ENCODE results near the gene EEIG1. TPM values are rescaled to one million over a fixed set of nuclear protein-coding genes. Genes with fewer than 3 reads are reported as not detected.
A peak's percentile ranks its signal among the peaks of the same experiment; 100 is the strongest.

Gene EEIG1
- total RNA-seq, 1 donor from 2014 or later, result 26.4 TPM

GRCh38 chr9:127977884-127978647, 2.7 kb downstream of the EEIG1 start:
- FAIRE-seq, result no peak
- peaks cover 68% of the 10 kb centered on the region for H3K79me2 ChIP-seq (ENCODE audit: insufficient read depth, low read length)
- H3K4me3 ChIP-seq (ENCODE audit: insufficient read depth, low read depth, low read length), result no peak overlapping the region
- H3K4me1 ChIP-seq (ENCODE audit: insufficient read depth, low read length), result peaks cover 45% of the 10 kb centered on the region
- H3K27ac Mint-ChIP-seq (ENCODE audit: unreplicated experiment), result peak overlapping the region; percentile 83
- TF ChIP-seq EZH2 (IDR thresholded peaks at IDR 0.05; ENCODE audit: insufficient read depth, low read length), result no peak
- TF ChIP-seq, protein P1, sequence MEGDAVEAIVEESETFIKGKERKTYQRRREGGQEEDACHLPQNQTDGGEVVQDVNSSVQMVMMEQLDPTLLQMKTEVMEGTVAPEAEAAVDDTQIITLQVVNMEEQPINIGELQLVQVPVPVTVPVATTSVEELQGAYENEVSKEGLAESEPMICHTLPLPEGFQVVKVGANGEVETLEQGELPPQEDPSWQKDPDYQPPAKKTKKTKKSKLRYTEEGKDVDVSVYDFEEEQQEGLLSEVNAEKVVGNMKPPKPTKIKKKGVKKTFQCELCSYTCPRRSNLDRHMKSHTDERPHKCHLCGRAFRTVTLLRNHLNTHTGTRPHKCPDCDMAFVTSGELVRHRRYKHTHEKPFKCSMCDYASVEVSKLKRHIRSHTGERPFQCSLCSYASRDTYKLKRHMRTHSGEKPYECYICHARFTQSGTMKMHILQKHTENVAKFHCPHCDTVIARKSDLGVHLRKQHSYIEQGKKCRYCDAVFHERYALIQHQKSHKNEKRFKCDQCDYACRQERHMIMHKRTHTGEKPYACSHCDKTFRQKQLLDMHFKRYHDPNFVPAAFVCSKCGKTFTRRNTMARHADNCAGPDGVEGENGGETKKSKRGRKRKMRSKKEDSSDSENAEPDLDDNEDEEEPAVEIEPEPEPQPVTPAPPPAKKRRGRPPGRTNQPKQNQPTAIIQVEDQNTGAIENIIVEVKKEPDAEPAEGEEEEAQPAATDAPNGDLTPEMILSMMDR (IDR thresholded peaks at IDR 0.05; ENCODE audit: insufficient read depth, low read depth, low read length), result no peak
- peaks cover 1% of the 10 kb centered on the region for H3K36me3 Mint-ChIP-seq (ENCODE audit: low read depth, unreplicated experiment)
- no peak overlapping the region for H3K27ac ChIP-seq (ENCODE audit: low read depth, low read length)
- H3K9ac ChIP-seq (ENCODE audit: low read length), result peak overlapping the region; percentile 36
- peaks cover 70% of the 10 kb centered on the region for H4K20me1 ChIP-seq (ENCODE audit: insufficient read depth, low read length)
- H3K27me3 ChIP-seq (ENCODE audit: insufficient read depth, low read length), result no peaks in the 10 kb centered on the region
- no peaks in the 10 kb centered on the region for H3K27me3 Mint-ChIP-seq (ENCODE audit: low read depth, unreplicated experiment)
- no peaks in the 10 kb centered on the region for H3K9me3 ChIP-seq (ENCODE audit: insufficient read depth, low read depth, low read length)
- peak overlapping the region; percentile 97 for H3K4me2 ChIP-seq (ENCODE audit: low read length)
- H3K36me3 ChIP-seq (ENCODE audit: insufficient read depth, low read length), result no peaks in the 10 kb centered on the region
- peak overlapping the region; percentile 73 for H3K4me3 Mint-ChIP-seq (ENCODE audit: unreplicated experiment)
- H3K4me1 Mint-ChIP-seq (ENCODE audit: low read depth, unreplicated experiment), result peaks cover 20% of the 10 kb centered on the region
- peak; percentile 80 for DNase-seq (ENCODE audit: low read depth)
- H2AFZ ChIP-seq (ENCODE audit: low read depth, low read length), result no peak overlapping the region
- no peaks in the 10 kb centered on the region for H3K9me3 Mint-ChIP-seq (ENCODE audit: unreplicated experiment)

DNA sequence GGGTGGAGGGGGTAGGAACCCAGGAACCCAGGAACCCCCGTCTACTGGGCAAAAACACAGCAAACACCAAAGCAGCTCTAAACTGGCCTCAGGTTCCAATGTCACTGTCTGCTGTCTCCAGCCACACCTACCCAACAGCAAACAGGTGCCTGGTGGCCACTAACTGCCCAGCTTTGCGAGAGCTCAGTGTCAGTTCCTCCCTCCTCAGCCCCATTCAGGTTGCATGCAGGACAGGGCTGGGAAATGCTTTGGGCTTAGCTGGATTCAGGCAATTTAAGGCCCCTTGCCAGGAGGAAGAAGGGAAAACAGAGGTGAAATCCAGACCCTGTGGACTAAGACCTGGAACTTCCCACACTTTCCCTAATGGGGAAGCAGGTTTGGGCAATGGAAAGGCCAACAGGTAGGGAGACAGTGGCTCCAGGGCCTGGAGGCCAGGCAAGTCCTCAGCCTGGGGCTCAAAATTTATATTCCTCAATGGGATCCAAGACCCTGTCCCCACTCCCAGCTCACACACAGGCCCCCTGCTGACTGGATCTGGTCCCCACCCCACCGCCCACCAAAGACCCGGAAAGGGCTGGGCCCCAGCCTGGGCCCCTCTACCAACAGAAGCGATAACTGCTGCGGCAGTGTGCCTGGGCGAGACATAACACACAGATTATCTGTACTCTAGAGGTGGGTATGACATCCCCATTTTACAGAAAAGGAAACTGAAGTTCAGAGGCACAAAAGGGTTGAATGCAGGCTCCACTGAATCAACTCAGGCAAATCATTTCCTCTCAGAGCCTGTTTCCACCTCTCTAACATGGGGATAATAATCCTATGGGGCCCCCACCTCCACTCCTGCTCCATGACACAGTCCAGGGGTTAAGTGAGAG, 3.5 kb downstream of the EEIG1 start:
- no peak for DNase-seq (ENCODE audit: low read depth)
- H3K79me2 ChIP-seq (ENCODE audit: insufficient read depth, low read length), result peaks cover 77% of the 10 kb centered on the region

DNA sequence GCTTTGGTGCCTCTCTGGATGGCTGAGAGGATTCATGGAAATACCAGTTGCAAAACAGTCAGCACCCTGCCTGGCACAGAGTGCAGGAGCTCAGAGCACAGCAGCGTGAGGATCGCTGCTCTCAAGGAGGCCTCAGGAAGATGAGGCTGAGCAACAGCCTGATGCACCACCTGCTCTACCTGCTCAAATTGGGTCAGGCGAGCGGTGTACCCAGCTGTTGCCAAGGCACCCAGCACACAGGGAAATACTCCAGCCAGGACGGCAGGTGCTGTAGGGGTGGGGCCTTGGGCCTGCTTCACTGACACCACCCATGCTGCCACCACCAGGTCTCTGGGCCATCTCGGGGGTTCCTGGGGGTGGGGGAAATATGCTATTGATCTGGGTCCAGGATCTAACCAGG, 4.3 kb downstream of the EEIG1 start:
- no peaks in the 10 kb centered on the region for H3K36me3 ChIP-seq (ENCODE audit: insufficient read depth, low read length)
- TF ChIP-seq, protein P1 (IDR thresholded peaks at IDR 0.05; ENCODE audit: insufficient read depth, low read depth, low read length), result no peak
- no peak for TF ChIP-seq EZH2 (IDR thresholded peaks at IDR 0.05; ENCODE audit: insufficient read depth, low read length)
- no peak overlapping the region for H3K4me3 ChIP-seq (ENCODE audit: insufficient read depth, low read depth, low read length)
- no peak overlapping the region for H3K27ac ChIP-seq (ENCODE audit: low read depth, low read length)
- no peaks in the 10 kb centered on the region for H3K27me3 ChIP-seq (ENCODE audit: insufficient read depth, low read length)
- peaks cover 84% of the 10 kb centered on the region for H3K79me2 ChIP-seq (ENCODE audit: insufficient read depth, low read length)
- no peaks in the 10 kb centered on the region for H3K9me3 ChIP-seq (ENCODE audit: insufficient read depth, low read depth, low read length)
- DNase-seq (ENCODE audit: low read depth), result no peak
- no peak overlapping the region for H2AFZ ChIP-seq (ENCODE audit: low read depth, low read length)
- peaks cover 42% of the 10 kb centered on the region for H3K4me1 ChIP-seq (ENCODE audit: insufficient read depth, low read length)
- Mint-ChIP-seq H3K27ac (ENCODE audit: unreplicated experiment) (no peak overlapping the region), H3K36me3 (ENCODE audit: low read depth, unreplicated experiment) (peaks cover 1% of the 10 kb centered on the region), H3K4me1 (ENCODE audit: low read depth, unreplicated experiment) (peaks cover 30% of the 10 kb centered on the region), H3K4me3 (ENCODE audit: unreplicated experiment) (peak overlapping the region; percentile 50), H3K9me3 (ENCODE audit: unreplicated experiment) (no peaks in the 10 kb centered on the region), H3K27me3 (ENCODE audit: low read depth, unreplicated experiment) (peaks cover 2% of the 10 kb centered on the region)
- FAIRE-seq, result no peak
- no peak overlapping the region for H3K4me2 ChIP-seq (ENCODE audit: low read length)
- peaks cover 85% of the 10 kb centered on the region for H4K20me1 ChIP-seq (ENCODE audit: insufficient read depth, low read length)
- no peak overlapping the region for H3K9ac ChIP-seq (ENCODE audit: low read length)

More for the DNA sequence above, 3.5 kb downstream of the EEIG1 start:
- H3K9me3 Mint-ChIP-seq (ENCODE audit: unreplicated experiment), result no peaks in the 10 kb centered on the region
- no peak overlapping the region for H3K9ac ChIP-seq (ENCODE audit: low read length)
- H3K36me3 ChIP-seq (ENCODE audit: insufficient read depth, low read length), result no peaks in the 10 kb centered on the region
- TF ChIP-seq EZH2 (IDR thresholded peaks at IDR 0.05; ENCODE audit: insufficient read depth, low read length), result no peak
- H3K27ac ChIP-seq (ENCODE audit: low read depth, low read length), result no peak overlapping the region
- peaks cover 24% of the 10 kb centered on the region for H3K4me1 Mint-ChIP-seq (ENCODE audit: low read depth, unreplicated experiment)
- H4K20me1 ChIP-seq (ENCODE audit: insufficient read depth, low read length), result peaks cover 78% of the 10 kb centered on the region
- H3K4me3 Mint-ChIP-seq (ENCODE audit: unreplicated experiment), result peak overlapping the region; percentile 73
- no peaks in the 10 kb centered on the region for H3K27me3 Mint-ChIP-seq (ENCODE audit: low read depth, unreplicated experiment)
- peak overlapping the region; percentile 97 for H3K4me2 ChIP-seq (ENCODE audit: low read length)
- H3K4me3 ChIP-seq (ENCODE audit: insufficient read depth, low read depth, low read length), result no peak overlapping the region
- no peaks in the 10 kb centered on the region for H3K9me3 ChIP-seq (ENCODE audit: insufficient read depth, low read depth, low read length)
- H2AFZ ChIP-seq (ENCODE audit: low read depth, low read length), result no peak overlapping the region
- FAIRE-seq, result no peak
- peaks cover 45% of the 10 kb centered on the region for H3K4me1 ChIP-seq (ENCODE audit: insufficient read depth, low read length)
- peaks cover 1% of the 10 kb centered on the region for H3K36me3 Mint-ChIP-seq (ENCODE audit: low read depth, unreplicated experiment)
- no peaks in the 10 kb centered on the region for H3K27me3 ChIP-seq (ENCODE audit: insufficient read depth, low read length)
- H3K27ac Mint-ChIP-seq (ENCODE audit: unreplicated experiment), result peak overlapping the region; percentile 83

Data from astrocyte (in vitro differentiated cells and primary cell).